HEK293T (cell line): ENCODE data around the gene BRIP1.

Experiments used
- BHLHE40 ChIP-seq: fragments of 450-650 bp; IDR thresholded peaks from 2 replicates; pipeline ENCODE4 v1.6.1; 2016; ENCODE audit warnings: mild to moderate bottlenecking, moderate library complexity, borderline replicate concordance
- FOXM1 ChIP-seq: fragments of 450-650 bp; IDR thresholded peaks from 2 replicates; pipeline ENCODE4 v1.6.1; 2017; ENCODE audit warnings: mild to moderate bottlenecking, borderline replicate concordance
- HDGF ChIP-seq: fragments of 450-650 bp; IDR thresholded peaks from 2 replicates; pipeline ENCODE4 v1.6.1; 2017; ENCODE audit warnings: antibody characterized with exemption, borderline replicate concordance
- LEF1 ChIP-seq: fragments of 450-650 bp; IDR thresholded peaks from 2 replicates; pipeline ENCODE4 v1.6.1; 2017; ENCODE audit warnings: mild to moderate bottlenecking, borderline replicate concordance
- SP1 ChIP-seq: fragments of 450-650 bp; IDR thresholded peaks from 2 replicates; pipeline ENCODE4 v1.6.1; 2017
- TF ChIP-seq, protein P1 (sequence below): fragments of 450-650 bp; IDR thresholded peaks from 2 replicates; pipeline ENCODE4 v1.6.1; 2016

DNA sequence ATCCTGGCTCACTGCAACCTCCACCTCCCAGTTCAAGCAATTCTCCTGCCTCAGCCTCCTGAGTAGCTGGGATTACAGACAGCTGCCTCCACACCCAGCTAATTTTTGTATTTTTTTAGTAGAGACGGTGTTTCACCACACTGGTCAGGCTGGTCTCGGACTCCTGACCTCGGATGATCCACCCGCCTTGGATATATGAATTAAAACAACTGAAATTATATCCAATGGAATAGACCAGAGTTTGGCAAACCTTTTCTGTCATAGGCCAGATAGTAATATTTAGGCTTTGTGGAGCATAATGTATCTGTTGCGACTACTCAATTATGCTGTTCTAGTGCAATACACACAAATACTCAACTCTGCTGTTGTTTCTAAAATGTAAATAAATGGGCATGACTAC is 178.5 kb downstream of the BRIP1 start:
- TF ChIP-seq BHLHE40 (no peak), SP1 (no peak), LEF1 (no peak), HDGF (no peak), FOXM1 (no peak)
- TF ChIP-seq, protein P1, sequence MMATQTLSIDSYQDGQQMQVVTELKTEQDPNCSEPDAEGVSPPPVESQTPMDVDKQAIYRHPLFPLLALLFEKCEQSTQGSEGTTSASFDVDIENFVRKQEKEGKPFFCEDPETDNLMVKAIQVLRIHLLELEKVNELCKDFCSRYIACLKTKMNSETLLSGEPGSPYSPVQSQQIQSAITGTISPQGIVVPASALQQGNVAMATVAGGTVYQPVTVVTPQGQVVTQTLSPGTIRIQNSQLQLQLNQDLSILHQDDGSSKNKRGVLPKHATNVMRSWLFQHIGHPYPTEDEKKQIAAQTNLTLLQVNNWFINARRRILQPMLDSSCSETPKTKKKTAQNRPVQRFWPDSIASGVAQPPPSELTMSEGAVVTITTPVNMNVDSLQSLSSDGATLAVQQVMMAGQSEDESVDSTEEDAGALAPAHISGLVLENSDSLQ, result no peak
